ENCODE results near the gene DOCK11. TPM values are rescaled to one million over a fixed set of nuclear protein-coding genes. Genes with fewer than 3 reads are reported as not detected.
A peak's percentile ranks its signal among the peaks of the same experiment; 100 is the strongest.

DOCK11 gene
- total RNA-seq, 1 donor from 2014 or later: 5.8 TPM

DNA sequence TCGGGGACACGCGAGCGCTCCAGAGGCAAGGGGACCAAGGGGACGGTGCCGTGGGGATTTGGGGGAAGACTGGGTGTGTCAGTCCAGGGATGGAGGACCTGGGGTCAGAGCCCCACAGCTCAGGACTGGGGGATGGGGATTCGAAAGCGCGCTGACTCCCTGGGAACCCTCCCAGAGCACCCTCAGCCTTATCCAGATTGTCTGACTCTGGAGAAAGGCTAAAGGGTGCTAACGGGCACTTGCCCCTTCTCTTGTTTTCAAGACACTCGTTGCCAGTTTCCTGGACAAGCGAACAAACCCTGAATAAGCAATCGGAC lies 1.1 kb downstream of the DOCK11 start:
- peak overlapping the region; percentile 29 for H3K27ac Mint-ChIP-seq
- H3K36me3 Mint-ChIP-seq (ENCODE audit: insufficient read depth): no peaks in the 10 kb centered on the region
- peak overlapping the region; percentile 71 for H3K4me3 Mint-ChIP-seq (ENCODE audit: low read depth)
- H3K9me3 Mint-ChIP-seq (ENCODE audit: low read depth): peaks cover 3% of the 10 kb centered on the region
- peaks cover 3% of the 10 kb centered on the region for H3K27me3 Mint-ChIP-seq
- TF ChIP-seq, protein P1, sequence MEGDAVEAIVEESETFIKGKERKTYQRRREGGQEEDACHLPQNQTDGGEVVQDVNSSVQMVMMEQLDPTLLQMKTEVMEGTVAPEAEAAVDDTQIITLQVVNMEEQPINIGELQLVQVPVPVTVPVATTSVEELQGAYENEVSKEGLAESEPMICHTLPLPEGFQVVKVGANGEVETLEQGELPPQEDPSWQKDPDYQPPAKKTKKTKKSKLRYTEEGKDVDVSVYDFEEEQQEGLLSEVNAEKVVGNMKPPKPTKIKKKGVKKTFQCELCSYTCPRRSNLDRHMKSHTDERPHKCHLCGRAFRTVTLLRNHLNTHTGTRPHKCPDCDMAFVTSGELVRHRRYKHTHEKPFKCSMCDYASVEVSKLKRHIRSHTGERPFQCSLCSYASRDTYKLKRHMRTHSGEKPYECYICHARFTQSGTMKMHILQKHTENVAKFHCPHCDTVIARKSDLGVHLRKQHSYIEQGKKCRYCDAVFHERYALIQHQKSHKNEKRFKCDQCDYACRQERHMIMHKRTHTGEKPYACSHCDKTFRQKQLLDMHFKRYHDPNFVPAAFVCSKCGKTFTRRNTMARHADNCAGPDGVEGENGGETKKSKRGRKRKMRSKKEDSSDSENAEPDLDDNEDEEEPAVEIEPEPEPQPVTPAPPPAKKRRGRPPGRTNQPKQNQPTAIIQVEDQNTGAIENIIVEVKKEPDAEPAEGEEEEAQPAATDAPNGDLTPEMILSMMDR (IDR thresholded peaks at IDR 0.05; ENCODE audit: unreplicated experiment): no peak
- H3K4me1 Mint-ChIP-seq (ENCODE audit: low read depth): peaks cover 16% of the 10 kb centered on the region
- no peak for DNase-seq (ENCODE audit: low spot score, unreplicated experiment)

DNA sequence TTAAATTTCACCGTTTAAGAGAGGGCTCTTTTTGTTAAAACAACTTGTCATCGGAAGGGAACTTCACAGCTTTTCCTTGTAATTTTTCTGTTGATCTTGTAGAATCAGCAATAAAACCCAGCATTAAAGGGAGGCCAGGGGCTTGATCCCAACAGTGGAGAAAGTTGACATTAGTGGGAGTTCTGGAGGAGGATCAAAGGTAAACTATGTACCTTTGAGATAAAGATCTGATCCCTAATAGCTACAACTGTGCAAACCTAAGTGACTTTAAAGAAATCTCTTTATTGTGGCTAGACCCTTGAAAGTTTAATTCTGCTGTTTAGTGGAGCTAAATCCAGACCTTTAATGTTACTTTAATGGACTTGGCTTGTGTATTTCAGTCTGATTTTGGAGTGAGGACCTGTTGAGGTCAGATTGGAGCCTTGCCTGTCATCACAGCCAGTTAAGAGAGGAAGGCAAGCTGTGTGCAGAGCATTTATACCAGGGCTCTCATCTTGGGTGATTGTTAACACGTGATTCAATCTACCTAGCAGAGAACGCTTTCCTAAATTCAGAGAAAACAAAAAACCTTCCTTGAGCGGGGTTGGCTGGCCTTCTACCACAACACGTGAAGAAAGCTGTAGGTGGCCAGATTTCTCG lies 1.7 kb downstream of the DOCK11 start:
- peak overlapping the region; percentile 43 for H3K27ac Mint-ChIP-seq
- H3K27me3 Mint-ChIP-seq: peaks cover 3% of the 10 kb centered on the region
- peaks cover 16% of the 10 kb centered on the region for H3K4me1 Mint-ChIP-seq (ENCODE audit: low read depth)
- H3K9me3 Mint-ChIP-seq (ENCODE audit: low read depth): peaks cover 5% of the 10 kb centered on the region
- DNase-seq (ENCODE audit: low spot score, unreplicated experiment): no peak
- TF ChIP-seq, protein P1 (IDR thresholded peaks at IDR 0.05; ENCODE audit: unreplicated experiment): no peak
- no peaks in the 10 kb centered on the region for H3K36me3 Mint-ChIP-seq (ENCODE audit: insufficient read depth)
- peak overlapping the region; percentile 71 for H3K4me3 Mint-ChIP-seq (ENCODE audit: low read depth)

DNA sequence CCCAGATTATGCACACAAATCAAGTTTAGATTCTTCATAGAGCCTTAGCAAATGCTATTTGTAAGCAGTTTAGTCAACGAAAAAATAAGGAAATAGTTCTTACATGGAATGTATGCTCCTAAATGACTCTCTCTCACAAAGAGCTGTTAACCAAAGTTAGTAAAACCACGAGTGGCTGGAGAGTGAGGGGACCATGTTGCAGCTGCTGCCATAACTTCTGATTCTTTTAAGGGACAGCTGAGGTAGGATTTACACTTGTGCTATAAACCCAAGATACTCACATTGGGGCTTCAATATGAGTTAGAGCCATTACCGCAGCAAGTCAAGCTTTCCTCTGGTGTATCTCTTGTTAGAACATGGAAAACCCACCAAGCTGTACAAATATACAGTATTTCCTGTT lies 2.7 kb downstream of the DOCK11 start:
- Mint-ChIP-seq H3K9me3 (ENCODE audit: low read depth) (peaks cover 9% of the 10 kb centered on the region), H3K4me3 (ENCODE audit: low read depth) (no peak overlapping the region), H3K27me3 (peaks cover 3% of the 10 kb centered on the region), H3K4me1 (ENCODE audit: low read depth) (peaks cover 16% of the 10 kb centered on the region), H3K27ac (no peak overlapping the region), H3K36me3 (ENCODE audit: insufficient read depth) (no peaks in the 10 kb centered on the region)
- DNase-seq (ENCODE audit: low spot score, unreplicated experiment): no peak
- TF ChIP-seq, protein P1 (IDR thresholded peaks at IDR 0.05; ENCODE audit: unreplicated experiment): no peak

DNA sequence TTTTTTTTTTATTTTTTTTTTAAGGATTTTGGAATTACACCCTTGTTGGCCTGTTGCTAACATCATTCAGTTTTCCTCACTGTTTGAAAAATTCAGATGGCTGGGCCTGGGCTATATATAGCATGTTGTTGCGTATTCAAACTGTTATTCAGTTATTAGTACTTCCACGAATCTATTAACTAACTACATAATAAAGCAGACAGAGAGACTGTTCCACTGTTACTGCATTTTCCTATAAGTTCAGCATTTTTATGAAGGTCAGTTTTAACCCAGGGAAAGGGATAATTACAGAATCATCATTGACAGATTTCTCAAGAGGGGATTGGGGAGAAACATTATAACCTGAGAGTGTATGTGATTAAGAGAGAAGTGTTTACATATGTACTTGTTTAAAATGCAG lies 3.1 kb downstream of the DOCK11 start:
- H3K27ac Mint-ChIP-seq: no peak overlapping the region

DNA sequence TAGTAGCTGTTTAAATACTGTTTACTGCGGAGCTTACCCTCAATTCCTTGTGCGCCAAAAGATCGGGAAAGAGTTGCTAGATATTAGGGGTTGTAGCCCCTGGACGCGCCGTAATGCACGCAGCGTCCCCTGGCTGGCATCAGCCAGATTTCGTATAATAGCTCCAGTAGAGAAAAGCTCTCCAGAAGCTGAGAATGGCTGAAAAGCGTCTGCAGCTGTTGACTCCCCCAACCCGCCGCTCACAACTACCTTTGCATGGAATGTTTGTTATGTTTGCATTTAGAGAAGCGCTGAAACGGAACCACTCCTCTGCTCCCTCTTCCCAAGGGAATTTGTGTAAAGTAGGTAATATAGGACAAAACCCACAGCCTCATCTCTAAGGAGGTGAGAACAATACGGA lies 3.7 kb downstream of the DOCK11 start:
- H3K36me3 Mint-ChIP-seq (ENCODE audit: insufficient read depth): no peaks in the 10 kb centered on the region
- DNase-seq (ENCODE audit: low spot score, unreplicated experiment): no peak
- TF ChIP-seq, protein P1 (IDR thresholded peaks at IDR 0.05; ENCODE audit: unreplicated experiment): no peak
- H3K27ac Mint-ChIP-seq: no peak overlapping the region
- peaks cover 16% of the 10 kb centered on the region for H3K4me1 Mint-ChIP-seq (ENCODE audit: low read depth)
- H3K4me3 Mint-ChIP-seq (ENCODE audit: low read depth): peak overlapping the region; percentile 50
- H3K9me3 Mint-ChIP-seq (ENCODE audit: low read depth): peaks cover 15% of the 10 kb centered on the region
- peaks cover 3% of the 10 kb centered on the region for H3K27me3 Mint-ChIP-seq

More for the DNA sequence above, 3.1 kb downstream of the DOCK11 start:
- DNase-seq (ENCODE audit: low spot score, unreplicated experiment): no peak
- Mint-ChIP-seq H3K9me3 (ENCODE audit: low read depth) (peaks cover 12% of the 10 kb centered on the region), H3K27me3 (peaks cover 3% of the 10 kb centered on the region), H3K4me3 (ENCODE audit: low read depth) (peak overlapping the region; percentile 50), H3K4me1 (ENCODE audit: low read depth) (peaks cover 16% of the 10 kb centered on the region), H3K36me3 (ENCODE audit: insufficient read depth) (no peaks in the 10 kb centered on the region)
- TF ChIP-seq, protein P1 (IDR thresholded peaks at IDR 0.05; ENCODE audit: unreplicated experiment): no peak

Data from progenitor cell of endocrine pancreas (in vitro differentiated cells).